Measurements from ENCODE around the gene HHAT. TPM values are rescaled to one million over a fixed set of nuclear protein-coding genes. Genes with fewer than 3 reads are reported as not detected.

HHAT gene
- total RNA-seq, 1 donor from 2014 or later = 11.8 TPM

GRCh38 chr1:210321552-210321951 is 7.2 kb upstream of the HHAT start:
- intact Hi-C loops (cut with DNase I) = no loop called here
- no peaks in the 10 kb centered on the region for H3K27me3 ChIP-seq

GRCh38 chr1:210323957-210324356 is 4.7 kb upstream of the HHAT start:
- Histone ChIP-seq H3K27me3 (no peaks in the 10 kb centered on the region), H3K4me3 (no peak overlapping the region), H3K27ac (no peak overlapping the region), H3K9me3 (no peaks in the 10 kb centered on the region), H3K4me1 (peaks cover 9% of the 10 kb centered on the region), H3K36me3 (no peaks in the 10 kb centered on the region)
- DNase-seq (ENCODE audit: extremely low spot score in 2 of 2) = no peak
- no peak for TF ChIP-seq POLR2A (IDR thresholded peaks at IDR 0.05)
- TF ChIP-seq CTCF (IDR thresholded peaks at IDR 0.05) = no peak
- TF ChIP-seq POLR2AphosphoS5 (IDR thresholded peaks at IDR 0.05; ENCODE audit: insufficient read depth in 1 of 2, low read depth in 1 of 2) = no peak
- intact Hi-C loops (cut with DNase I) = no loop called here

More at GRCh38 chr1:210321552-210321951, 7.2 kb upstream of the HHAT start:
- Histone ChIP-seq H3K27ac (no peak overlapping the region), H3K4me3 (no peak overlapping the region), H3K36me3 (no peaks in the 10 kb centered on the region), H3K4me1 (no peaks in the 10 kb centered on the region), H3K9me3 (no peaks in the 10 kb centered on the region)
- DNase-seq (ENCODE audit: extremely low spot score in 2 of 2) = peak in 1 of 2 donors; percentile 31
- TF ChIP-seq POLR2A (IDR thresholded peaks at IDR 0.05) = no peak

GRCh38 chr1:210325026-210325670 is 3.6 kb upstream of the HHAT start:
- Histone ChIP-seq H3K9me3 (no peaks in the 10 kb centered on the region), H3K27me3 (no peaks in the 10 kb centered on the region), H3K36me3 (no peaks in the 10 kb centered on the region), H3K4me1 (peaks cover 9% of the 10 kb centered on the region), H3K27ac (no peak overlapping the region), H3K4me3 (no peak overlapping the region)
- intact Hi-C loops (cut with DNase I) = no loop called here
- DNase-seq (ENCODE audit: extremely low spot score in 2 of 2) = peak in 1 of 2 donors; percentile 12
- TF ChIP-seq POLR2AphosphoS5 (IDR thresholded peaks at IDR 0.05; ENCODE audit: insufficient read depth in 1 of 2, low read depth in 1 of 2) (no peak), POLR2A (IDR thresholded peaks at IDR 0.05) (no peak), CTCF (IDR thresholded peaks at IDR 0.05) (no peak)

GRCh38 chr1:210328032-210328745 is 513 bp upstream of the HHAT start:
- peaks cover 9% of the 10 kb centered on the region for H3K4me1 ChIP-seq
- DNase-seq (ENCODE audit: extremely low spot score in 2 of 2) = peak in 1 of 2 donors; percentile 55
- H3K36me3 ChIP-seq = no peaks in the 10 kb centered on the region
- H3K4me3 ChIP-seq = peak overlapping the region; percentile 69 to 72
- H3K27me3 ChIP-seq = no peaks in the 10 kb centered on the region
- TF ChIP-seq CTCF (IDR thresholded peaks at IDR 0.05) (no peak), POLR2AphosphoS5 (IDR thresholded peaks at IDR 0.05; ENCODE audit: insufficient read depth in 1 of 2, low read depth in 1 of 2) (no peak), POLR2A (IDR thresholded peaks at IDR 0.05) (no peak)
- intact Hi-C loops (cut with DNase I) = no loop called here
- H3K27ac ChIP-seq = peak overlapping the region; percentile 88
- no peaks in the 10 kb centered on the region for H3K9me3 ChIP-seq

GRCh38 chr1:210330279-210330866 is 1.7 kb downstream of the HHAT start:
- no peaks in the 10 kb centered on the region for H3K27me3 ChIP-seq
- no peak for TF ChIP-seq POLR2A (IDR thresholded peaks at IDR 0.05)
- TF ChIP-seq CTCF (IDR thresholded peaks at IDR 0.05) = no peak
- no peak for TF ChIP-seq POLR2AphosphoS5 (IDR thresholded peaks at IDR 0.05; ENCODE audit: insufficient read depth in 1 of 2, low read depth in 1 of 2)
- intact Hi-C loops (cut with DNase I) = no loop called here
- no peak for DNase-seq (ENCODE audit: extremely low spot score in 2 of 2)
- no peaks in the 10 kb centered on the region for H3K36me3 ChIP-seq
- H3K9me3 ChIP-seq = no peaks in the 10 kb centered on the region
- H3K4me3 ChIP-seq = no peak overlapping the region
- peaks cover 9% of the 10 kb centered on the region for H3K4me1 ChIP-seq
- no peak overlapping the region for H3K27ac ChIP-seq

Data from vagina (tissue), 2 donors.